Measurements from ENCODE around the gene DTNBP1.

DTNBP1 gene

DNA sequence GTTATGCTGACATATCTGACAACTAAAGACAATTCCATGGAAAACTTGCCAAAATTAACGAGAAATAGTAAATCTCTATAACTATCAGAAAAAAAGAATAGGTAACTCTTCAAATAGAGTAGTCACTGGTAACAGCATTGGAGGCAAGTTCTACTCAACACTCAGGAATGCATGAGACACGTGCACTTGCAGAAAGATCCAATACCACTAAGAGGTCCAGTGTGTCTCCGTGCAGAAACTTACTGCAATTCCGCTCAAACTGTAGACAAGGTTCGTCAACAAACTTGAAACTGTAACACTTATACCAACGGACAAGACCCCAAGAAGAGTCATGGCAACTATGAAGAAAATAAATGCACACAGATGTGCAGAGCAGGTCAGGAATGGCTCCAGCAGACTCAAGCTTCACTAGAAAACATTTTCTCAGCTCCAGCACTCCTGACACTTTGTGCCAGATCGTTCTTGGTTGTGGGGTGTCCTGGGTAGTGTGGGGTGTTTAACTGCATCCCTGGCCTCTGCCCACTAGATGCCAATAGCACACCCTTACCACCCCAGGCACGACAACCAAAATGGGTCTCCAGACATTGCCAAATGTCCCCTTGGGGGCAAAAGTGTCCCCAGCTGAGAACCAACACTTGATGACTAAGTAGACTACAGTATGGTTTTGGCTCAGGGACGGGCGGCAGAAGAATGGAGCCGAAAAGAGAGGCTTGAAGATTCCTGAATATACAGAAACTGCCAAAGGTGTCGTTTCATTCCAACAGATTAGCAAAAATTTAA lies 134.8 kb downstream of the DTNBP1 start:
- DNase-seq: no peak

DNA sequence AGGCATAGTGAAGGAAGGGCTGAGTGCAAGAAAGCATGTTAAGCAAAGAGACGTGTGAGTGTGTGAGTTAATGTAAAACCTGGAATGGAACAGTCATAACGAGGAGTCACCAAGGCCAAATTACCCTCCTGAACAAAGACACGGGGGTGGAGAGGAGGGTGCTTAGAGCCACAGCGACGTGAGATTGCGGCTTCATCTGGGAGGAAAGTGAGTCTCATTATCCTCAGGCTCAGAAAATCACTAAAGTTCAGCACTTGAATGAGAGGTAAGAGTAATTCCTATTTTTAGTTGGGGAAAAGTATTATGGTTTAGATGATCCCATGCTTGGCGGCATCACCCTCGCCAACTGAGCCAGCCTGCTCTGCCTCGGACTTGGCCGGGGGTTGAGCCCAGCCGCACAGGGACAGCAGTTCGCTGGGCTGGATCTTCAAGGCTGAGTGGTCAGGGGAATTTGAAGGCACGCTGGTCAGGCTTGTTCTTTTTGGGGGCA lies 136.6 kb downstream of the DTNBP1 start:
- DNase-seq: no peak

GRCh38 chr6:15524861-15525401 lies 137.9 kb downstream of the DTNBP1 start:
- no peak for DNase-seq

DNA sequence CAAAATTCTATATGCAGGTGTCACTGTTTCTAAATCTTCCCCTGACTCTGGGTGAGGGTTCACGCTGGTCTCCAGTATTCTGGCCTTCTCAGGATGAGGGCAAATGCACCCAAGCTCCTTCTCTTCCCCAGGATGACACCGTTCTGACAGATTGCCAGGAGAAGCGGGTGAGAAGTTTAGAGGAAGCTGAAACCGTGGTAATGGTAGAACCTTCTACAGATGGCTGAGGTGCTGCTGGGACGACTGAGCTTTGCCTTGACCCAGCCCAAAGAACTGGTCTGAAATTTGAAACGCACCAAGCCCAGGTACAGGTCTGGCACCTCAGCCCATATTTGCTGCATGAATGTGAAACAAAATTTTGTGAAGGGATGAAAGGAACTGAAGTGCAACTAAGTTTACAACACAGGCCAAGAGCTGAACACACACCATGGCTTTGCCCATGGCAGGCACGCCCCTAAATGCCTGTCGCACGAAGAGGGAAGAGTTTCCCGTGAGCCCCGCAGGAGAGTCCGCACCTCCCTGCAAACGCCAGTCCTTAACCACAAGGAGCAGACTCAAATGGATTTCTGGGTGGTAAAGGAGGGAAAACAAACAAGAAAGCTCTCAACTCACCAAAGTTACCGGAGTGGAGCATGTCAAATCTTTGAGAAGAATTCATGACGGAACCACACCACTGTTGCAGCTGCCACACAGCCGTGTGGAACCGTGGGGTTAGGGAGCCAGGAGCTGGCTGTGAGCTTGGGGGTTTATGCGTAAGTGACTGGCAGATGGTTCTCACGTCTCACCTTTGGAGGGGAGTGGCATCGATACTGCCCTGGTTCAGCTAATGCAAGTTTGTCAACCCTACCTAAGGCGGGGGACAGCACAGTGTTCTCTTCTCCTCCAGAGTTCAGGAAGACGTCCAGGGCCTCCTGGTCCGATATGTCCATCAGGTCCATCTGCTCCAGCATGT lies 138.9 kb downstream of the DTNBP1 start:
- DNase-seq: no peak

- no peak for DNase-seq
Observed at GRCh38 chr6:15522856-15523529, 139.8 kb downstream of the DTNBP1 start.

DNA sequence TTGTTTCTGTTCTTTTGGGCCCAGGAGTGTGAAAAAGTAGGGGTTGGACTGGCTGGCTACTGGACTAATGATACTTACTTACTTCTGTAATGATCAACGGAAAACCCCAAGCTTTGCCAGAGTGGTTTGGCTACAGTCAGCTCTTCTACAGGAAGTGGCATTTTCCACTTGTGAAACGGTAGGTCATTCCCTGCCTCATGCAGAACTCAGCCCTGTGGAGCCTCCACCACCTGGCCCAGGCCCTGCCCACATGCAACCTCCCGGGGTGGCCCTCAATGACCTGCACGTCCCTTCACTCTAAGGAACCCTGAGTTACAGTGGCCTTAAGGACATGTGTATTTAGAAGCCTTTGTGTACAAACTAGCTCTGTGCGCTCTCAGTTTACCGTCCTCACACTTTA lies 140.4 kb downstream of the DTNBP1 start:
- peak; percentile 51 for DNase-seq

DNA sequence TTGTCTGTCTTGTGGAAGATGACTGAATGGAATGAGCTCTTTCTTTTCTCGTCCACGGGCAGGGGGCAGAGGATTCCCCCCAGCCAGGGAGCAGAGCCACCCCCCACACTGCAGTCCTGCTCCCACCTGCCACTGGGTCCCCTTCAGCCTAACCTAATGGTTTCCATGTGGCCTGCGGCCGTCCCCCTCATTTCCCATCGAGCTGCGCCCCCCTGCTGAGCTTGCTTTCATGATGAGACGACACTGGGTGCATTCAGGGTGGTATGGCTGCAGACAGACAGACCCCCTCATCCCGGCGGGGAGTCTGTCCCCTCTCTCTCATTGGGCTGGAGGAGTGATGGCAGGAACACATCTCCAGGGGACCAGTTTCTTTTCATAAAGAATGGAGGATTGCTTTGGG lies 140.8 kb downstream of the DTNBP1 start:
- no peak for DNase-seq

DNA sequence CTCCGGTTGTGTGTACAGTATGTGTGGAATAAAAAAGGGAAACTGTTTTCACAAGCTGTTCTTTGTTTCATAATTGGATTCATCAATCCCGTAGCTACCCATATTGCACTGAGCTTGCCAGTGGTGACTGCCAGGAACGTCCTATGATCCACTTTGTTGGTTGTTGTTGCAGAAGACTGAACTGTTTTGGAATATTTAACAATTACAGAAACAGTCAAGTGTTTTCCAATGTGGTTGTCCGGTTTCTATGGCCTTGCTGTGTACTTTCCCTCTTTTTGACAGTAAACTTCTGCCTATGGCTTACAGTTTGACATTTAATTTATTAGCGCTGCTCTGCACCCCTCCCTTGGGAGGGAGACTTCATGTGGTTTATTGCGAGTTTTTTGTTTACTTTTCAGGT lies 141.2 kb downstream of the DTNBP1 start:
- DNase-seq: peak; percentile 38

DNA sequence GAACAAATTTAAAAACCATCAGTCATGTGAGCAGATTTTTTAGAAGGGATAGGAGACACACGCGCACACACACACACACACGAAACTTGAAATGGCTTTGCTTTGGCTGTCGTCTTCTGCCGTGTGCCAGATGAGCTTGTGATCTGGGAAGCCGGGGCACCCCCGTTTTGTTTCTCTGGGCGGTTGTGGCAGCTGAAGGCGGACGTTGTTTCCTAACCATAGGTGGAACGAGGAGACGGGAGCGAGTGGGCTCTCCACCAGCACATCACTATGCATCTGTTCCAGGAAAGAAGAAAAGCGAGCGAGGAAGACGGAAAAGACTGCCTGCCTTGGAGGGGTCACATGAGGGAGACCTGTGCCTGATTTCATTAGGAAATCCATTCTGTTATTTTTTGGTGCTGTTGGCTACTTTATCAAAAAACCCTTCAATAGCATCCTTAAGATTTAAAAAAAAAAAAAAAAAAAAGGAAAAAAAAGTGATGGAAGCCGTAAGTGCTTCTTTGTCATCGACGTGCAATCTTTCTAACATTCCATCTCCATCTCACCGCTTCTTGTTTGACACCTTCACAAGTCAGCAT lies 142.1 kb downstream of the DTNBP1 start:
- no peak for DNase-seq

GRCh38 chr6:15519681-15520080 lies 143.1 kb downstream of the DTNBP1 start:
- no peak for DNase-seq

DNA sequence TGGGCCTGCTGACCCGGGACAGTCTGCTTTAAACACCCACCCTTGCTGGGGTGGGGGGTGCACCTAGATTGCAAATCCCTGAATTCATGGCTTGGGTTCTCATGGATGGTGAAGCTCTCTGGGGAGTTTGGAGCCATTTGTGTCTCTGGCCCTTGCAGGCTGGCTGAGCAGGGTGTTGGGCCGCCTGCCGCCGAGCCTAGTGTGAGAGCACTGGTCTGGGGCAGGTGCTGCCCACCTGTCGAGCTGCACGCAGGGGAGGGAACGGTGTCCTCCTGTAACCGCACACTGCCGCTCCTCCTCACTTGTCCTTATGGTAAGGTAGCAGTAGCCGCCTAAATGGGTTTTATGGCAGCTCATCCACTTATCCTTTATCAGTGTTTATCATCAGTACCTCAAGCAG lies 143.9 kb downstream of the DTNBP1 start:
- no peak for DNase-seq

GRCh38 chr6:15518057-15518456 lies 144.8 kb downstream of the DTNBP1 start:
- DNase-seq: no peak

DNA sequence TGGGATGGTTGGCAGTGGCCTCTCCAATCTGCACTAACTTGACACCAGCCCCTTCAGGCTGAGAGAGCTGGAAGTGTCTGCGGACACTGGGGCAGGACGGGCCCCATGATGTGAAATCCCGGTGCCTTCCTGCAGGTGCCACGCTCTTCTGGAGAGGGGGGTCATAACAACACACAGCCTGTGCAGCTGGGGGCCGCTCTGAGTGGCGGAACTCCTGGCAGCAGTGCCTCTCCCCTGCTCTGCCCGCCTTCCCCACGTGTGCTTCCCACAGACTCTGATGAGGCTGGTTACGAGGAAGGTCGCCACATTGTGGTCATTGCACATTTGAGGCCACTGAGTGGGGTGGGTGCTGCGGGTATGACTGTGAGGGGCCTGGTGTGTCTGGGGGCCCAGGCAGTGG lies 145.2 kb downstream of the DTNBP1 start:
- DNase-seq: no peak

DNA sequence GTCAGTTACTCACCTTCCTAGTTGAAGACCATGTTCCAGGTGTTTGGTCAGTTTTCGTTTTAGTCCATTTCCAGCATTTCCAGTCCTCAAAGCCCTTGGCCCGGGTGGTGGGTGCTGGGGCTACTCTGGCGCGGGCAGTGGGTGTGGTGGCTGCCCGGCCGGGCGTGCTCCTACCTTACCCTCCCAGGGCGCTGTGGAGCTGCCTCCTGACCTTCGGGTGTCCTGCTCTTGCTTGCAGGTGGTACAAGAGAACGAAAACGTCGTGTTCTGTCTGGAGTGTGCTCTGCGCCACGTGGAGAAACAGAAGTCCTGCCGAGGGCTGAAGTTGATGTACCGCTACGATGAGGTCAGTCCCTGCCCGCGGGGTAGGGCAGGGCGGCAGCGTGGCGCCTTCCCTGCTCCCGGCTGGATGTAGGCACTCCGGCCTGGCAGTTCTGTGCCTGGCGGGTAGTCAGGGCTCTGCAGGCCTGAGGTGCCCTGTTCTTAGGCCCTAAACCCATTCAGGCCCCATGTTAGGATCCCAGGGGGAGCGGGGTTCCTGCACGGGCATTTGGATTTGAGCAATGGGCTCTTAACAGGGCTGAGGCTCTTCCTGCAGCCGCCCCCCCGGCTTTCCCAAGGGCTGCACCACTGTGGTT lies 145.8 kb downstream of the DTNBP1 start:
- DNase-seq: no peak

GRCh38 chr6:15516378-15516777 lies 146.4 kb downstream of the DTNBP1 start:
- DNase-seq: no peak

DNA sequence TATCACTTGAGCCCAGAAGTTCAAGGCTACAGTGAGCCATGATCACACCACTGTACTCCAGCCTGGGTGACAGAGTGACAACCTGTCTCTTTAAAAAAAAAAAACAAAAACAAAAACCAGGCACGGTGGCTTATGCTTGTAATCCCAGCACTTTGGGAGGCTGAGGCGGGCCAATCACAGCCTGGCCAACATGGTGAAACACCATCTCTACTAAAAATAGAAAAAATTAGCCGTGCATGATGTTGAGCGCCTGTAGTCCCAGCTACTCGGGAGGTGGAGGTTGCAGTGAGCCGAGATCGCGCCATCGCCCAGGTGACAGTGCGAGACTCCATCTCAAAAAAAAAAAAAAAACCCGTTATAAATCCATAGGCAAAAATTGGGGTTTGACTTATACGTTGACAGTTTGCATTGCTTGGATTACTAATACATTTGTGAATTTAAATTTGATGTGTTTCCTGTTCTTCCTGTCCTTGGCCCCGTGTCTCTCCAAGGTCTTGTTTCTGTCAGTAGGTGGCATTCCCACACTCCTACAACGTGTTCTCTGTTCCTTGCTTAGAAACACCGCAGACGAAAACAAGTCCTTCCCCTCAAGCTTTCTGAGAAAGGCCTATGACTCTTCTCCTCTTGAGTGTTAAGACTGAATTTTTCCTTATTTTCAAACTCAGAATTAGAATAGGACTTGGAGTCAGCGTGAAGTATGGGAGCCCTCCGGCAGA lies 147.0 kb downstream of the DTNBP1 start:
- no peak for DNase-seq

GRCh38 chr6:15515226-15515625 lies 147.6 kb downstream of the DTNBP1 start:
- DNase-seq: no peak

DNA sequence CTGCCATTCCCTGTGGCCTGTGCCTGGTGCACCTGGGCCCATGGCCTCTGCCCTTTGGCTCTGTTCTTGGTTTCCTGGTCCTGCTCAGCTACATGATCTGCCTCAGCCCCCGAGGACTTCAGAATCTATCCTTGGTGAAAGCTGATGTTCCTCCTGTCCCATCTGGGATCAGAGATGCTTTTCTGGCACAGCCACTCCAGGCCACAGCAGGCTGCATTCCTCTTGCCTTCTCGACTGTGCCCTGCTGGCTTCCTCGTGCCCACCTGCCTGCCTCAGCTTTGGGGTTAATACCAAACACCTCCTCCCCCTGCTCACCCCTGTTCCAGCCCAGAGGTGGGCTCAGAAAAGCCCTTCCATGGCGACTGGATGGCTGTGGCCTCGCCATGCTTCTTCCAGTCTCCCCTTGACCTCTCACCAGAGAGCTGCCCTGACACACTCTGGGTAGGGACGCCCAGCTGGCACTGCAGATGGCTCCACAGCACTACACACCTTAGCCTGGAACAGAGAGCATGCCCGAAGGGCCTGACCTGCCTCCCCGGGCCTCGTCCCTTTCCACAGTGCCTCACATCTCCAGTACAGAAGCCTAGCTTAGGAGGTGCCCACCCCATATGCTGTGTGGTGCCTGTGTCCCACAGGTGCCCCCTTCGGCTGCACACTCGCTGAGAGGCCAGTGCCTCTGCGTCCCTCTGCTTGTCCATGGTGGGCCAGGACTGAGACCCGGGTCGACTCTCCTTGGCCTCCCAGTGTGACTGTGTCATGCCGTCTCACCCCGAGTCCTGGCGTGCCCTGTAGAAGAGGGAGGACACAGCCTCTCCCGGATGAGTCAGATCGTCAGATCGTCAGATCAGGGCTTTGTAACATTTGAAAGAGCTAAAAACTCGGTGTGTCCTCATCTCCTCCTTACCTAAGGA lies 148.8 kb downstream of the DTNBP1 start:
- no peak for DNase-seq

DNA sequence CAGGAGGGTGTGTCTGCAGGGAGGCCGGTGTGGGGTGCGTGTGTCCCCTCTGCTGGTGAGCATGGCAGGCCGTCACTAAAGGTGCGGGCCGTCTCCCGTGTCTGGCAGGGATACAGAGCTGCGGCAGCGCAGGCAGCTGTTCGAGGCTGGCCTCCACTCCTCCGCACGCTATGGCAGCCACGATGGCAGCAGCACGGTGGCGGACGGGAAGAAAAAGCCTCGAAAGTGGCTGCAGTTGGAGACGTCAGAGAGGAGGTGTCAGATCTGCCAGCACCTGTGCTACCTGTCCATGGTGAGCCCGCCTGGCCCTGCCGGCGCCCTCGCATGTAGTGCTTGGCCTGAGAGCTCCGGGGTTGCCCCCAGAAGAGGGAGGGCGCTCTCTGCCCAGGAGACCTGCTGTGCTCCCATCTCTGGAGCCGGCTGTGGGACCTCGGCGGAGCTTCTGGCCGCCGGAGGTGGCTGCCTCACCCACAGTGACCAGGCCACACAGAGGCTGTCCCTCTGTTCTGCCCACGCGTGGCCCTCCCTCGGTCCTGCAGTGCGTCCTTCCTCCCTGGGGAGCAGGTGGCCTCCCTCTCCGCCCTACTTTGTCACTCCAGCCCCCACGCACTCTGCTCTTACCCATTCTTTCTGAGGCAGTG lies 149.6 kb downstream of the DTNBP1 start:
- DNase-seq: no peak

DNA sequence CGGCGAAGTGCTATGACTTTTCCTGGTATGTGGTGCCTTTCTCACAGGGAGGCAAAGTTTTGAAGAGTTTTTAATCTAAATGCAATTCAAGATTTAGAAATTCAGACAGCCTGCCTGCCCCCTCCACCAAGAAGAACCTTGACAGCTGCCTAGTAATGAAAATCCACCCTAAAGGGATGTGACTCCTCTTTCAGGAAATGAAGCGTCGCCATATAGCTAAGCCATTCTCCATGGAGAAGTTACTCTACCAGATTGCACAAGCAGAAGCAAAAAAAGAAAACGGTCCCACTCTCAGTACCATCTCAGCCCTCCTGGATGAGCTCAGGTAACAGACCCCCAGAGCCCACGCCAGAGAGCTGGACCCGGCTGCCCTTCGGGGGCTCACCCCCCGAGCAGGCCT lies 150.1 kb downstream of the DTNBP1 start:
- peak; percentile 42 for DNase-seq
